SKM-1 (cell line): ENCODE data around the gene MIB2.

Experiments
- DNase-seq: peaks from one replicate; lab custom pipeline; 2025; ENCODE audit not compliant: unreplicated experiment; lab: John Stamatoyannopoulos, UW

The MIB2 gene

DNA sequence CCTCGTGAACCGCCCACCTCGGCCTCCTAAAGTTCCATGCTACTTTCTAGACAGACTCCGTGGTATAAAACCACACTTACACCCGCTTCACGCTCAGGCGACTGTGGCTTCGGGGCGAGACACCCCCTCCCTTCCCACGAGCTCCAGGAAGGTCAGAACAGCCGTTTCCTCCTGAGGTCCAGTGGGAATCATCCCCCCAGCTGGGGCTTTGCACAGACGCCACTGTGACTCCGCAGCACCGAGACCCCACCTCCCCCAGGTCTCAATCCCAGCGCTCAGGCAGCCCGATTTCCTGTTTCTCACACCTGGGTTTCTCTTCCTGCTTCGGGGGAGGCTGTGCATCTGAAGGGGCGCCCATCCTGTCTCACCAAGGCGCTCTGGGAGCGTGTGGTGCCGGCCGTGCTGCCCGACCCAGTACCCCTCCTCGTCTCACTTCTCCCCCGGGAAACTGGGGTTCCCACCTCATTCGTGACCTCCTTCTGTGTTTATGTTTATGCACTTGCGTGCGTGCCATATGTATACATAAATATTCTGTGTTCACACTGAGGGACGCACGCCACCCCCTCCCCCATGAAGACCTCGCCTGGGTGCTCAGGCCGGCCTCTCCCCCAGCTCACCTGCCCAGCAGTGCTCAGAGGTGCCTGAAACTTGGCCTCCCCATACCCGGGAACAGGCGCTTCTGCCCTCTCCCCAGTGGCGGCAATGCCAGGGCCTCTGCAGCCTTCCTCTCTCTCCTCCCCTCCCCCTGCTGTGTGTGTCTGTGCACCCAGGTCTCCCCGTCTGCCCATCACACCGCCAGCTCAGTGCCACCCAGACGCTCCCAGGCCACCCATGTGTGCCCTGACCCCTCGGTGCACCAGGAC is 62.6 kb downstream of the MIB2 start:
- DNase-seq: no peak

- no peak for DNase-seq
Observed at GRCh38 chr1:1678581-1679380, 63.5 kb downstream of the MIB2 start.
